Stomach (tissue), 4 donors: ENCODE data around the gene FAM131B.

ENCODE experiments used
- CTCF ChIP-seq, 7 experiments: fragments of 450-650 bp in 4 of 7; fragments of 200-600 bp in 3 of 7; sonication (generic) in 3 of 7; IDR thresholded peaks; one replicate each; pipeline ENCODE4 v1.5.1; 2016 to 2019; ENCODE audit warnings: antibody characterized with exemption in 7 of 7, control low read depth in 2 of 7, mild to moderate bottlenecking in 1 of 7
- EP300 ChIP-seq: sonication (generic); formaldehyde crosslinking; IDR thresholded peaks from one replicate; pipeline ENCODE4 v1.6.1; 2017; ENCODE audit warnings: antibody characterized with exemption
- POLR2A ChIP-seq, 4 donors: fragments of 450-650 bp; IDR thresholded peaks; one replicate each; pipeline ENCODE4 v1.6.1; 2016; ENCODE audit warnings: antibody characterized with exemption in 4 of 4, control low read depth in 2 of 4, mild to moderate bottlenecking in 1 of 4, moderate library complexity in 1 of 4
- POLR2AphosphoS5 ChIP-seq, 3 donors: sonication (generic); formaldehyde crosslinking; IDR thresholded peaks; one replicate each; pipeline ENCODE4 v1.6.1; 2016; ENCODE audit warnings: antibody characterized with exemption in 3 of 3

DNA sequence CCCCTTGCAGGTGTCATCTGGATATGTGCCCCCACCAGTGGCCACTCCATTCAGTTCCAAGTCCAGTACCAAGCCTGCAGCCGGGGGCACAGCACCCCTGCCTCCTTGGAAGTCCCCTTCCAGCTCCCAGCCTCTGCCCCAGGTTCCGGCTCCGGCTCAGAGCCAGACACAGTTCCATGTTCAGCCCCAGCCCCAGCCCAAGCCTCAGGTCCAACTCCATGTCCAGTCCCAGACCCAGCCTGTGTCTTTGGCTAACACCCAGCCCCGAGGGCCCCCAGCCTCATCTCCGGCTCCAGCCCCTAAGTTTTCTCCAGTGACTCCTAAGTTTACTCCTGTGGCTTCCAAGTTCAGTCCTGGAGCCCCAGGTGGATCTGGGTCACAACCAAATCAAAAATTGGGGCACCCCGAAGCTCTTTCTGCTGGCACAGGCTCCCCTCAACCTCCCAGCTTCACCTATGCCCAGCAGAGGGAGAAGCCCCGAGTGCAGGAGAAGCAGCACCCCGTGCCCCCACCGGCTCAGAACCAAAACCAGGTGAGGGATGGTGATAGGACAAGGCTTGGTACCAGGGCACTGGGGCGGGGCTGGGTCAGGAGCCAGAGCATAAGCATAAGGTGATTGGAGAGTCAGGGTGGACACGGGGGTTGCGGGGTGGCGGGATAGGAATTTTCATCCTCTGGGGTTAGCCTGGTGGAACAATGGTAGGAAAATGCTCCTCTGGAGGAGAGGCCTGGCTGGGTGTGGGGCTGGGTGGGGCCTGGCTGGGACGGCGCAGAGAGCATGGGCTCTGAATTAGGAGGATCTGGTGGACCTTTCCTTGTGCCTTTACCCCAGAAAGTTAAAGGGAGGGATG, 20.5 kb upstream of the FAM131B start:
- TF ChIP-seq CTCF (IDR thresholded peaks at IDR 0.05), result no peak
- TF ChIP-seq POLR2AphosphoS5 (IDR thresholded peaks at IDR 0.05), result no peak
- TF ChIP-seq POLR2A (IDR thresholded peaks at IDR 0.05), result no peak
- TF ChIP-seq EP300, result no peak
